HepG2 (cell line): ENCODE results near the gene RASSF4. TPM values are rescaled to one million over a fixed set of nuclear protein-coding genes. Genes with fewer than 3 reads are reported as not detected.

ENCODE experiments used
- BRD4 ChIP-seq: sonication (generic); formaldehyde crosslinking; IDR thresholded peaks from 2 replicates; pipeline ENCODE4 v1.4.0; 2020; ENCODE audit warnings: missing genetic modification reagents
- CERS6 ChIP-seq: sonication (generic); formaldehyde crosslinking; IDR thresholded peaks from 2 replicates; pipeline ENCODE4 v1.5.0; 2020; ENCODE audit warnings: missing genetic modification reagents
- E2F2 ChIP-seq: sonication (generic); formaldehyde crosslinking; IDR thresholded peaks from 2 replicates; pipeline ENCODE4 v1.4.0; 2020; ENCODE audit warnings: missing genetic modification reagents, borderline replicate concordance
- EED ChIP-seq: sonication (generic); formaldehyde crosslinking; IDR thresholded peaks from 2 replicates; pipeline ENCODE4 v1.5.0; 2020; ENCODE audit warnings: mild to moderate bottlenecking, missing genetic modification reagents
- FOXK1 ChIP-seq: sonication (generic); formaldehyde crosslinking; IDR thresholded peaks from 2 replicates; pipeline ENCODE4 v1.4.0; 2020; ENCODE audit warnings: low read depth, missing genetic modification reagents, borderline replicate concordance
- GPN1 ChIP-seq: sonication (generic); formaldehyde crosslinking; IDR thresholded peaks from 2 replicates; pipeline ENCODE4 v1.5.1; 2020; ENCODE audit warnings: missing genetic modification reagents, borderline replicate concordance
- GTF2F1 ChIP-seq: fragments of 150-350 bp; IDR thresholded peaks from 2 replicates; pipeline ENCODE4 v1.6.1; 2014; ENCODE audit warnings: low read length
- GZF1 ChIP-seq: sonication (generic); formaldehyde crosslinking; IDR thresholded peaks from 2 replicates; pipeline ENCODE4 v1.5.1; 2020; ENCODE audit warnings: mild to moderate bottlenecking, missing genetic modification reagents
- HNF4G ChIP-seq, 2 experiments: sonication (generic) in 1 of 2; formaldehyde crosslinking in 1 of 2; IDR thresholded peaks; 2 replicates each; pipeline versions ENCODE4 v1.4.0 to v1.6.1; 2011 to 2020; ENCODE audit warnings: borderline replicate concordance in 2 of 2, low read depth in 2 of 2, mild to moderate bottlenecking in 2 of 2, low read length in 1 of 2, missing genetic modification reagents in 1 of 2, moderate library complexity in 1 of 2
- HOXA9 ChIP-seq: sonication (generic); formaldehyde crosslinking; IDR thresholded peaks from 2 replicates; pipeline ENCODE4 v1.8.1; 2022; ENCODE audit warnings: missing genetic modification reagents, mild to moderate bottlenecking, moderate library complexity, borderline replicate concordance
- JARID2 ChIP-seq: sonication (generic); formaldehyde crosslinking; IDR thresholded peaks from 2 replicates; pipeline ENCODE4 v1.8.1; 2023; ENCODE audit warnings: missing genetic modification reagents, inconsistent platforms; ENCODE audit not compliant: insufficient replicate concordance
- MED8 ChIP-seq: sonication (generic); formaldehyde crosslinking; IDR thresholded peaks from 2 replicates; pipeline ENCODE4 v1.8.1; 2023; ENCODE audit warnings: mild to moderate bottlenecking, missing genetic modification reagents; ENCODE audit not compliant: insufficient replicate concordance
- MIER3 ChIP-seq: IDR thresholded peaks from 2 replicates; pipeline ENCODE4 v1.6.1; 2016; ENCODE audit warnings: missing compliant biosample characterization, borderline replicate concordance
- MXD4 ChIP-seq: IDR thresholded peaks from 2 replicates; pipeline ENCODE4 v1.6.1; 2016; ENCODE audit warnings: mild to moderate bottlenecking, missing biosample characterization, missing genetic modification reagents
- NCOA5 ChIP-seq: sonication (generic); formaldehyde crosslinking; IDR thresholded peaks from 2 replicates; pipeline ENCODE4 v1.4.0; 2020; ENCODE audit warnings: missing genetic modification reagents
- POLR2G ChIP-seq: fragments of 200-400 bp; formaldehyde crosslinking; IDR thresholded peaks from 2 replicates; pipeline ENCODE4 v1.6.1; 2018; ENCODE audit warnings: mild to moderate bottlenecking, low read depth, low read length, moderate library complexity
- SMAD9 ChIP-seq: sonication (generic); formaldehyde crosslinking; IDR thresholded peaks from 2 replicates; pipeline ENCODE4 v1.5.1; 2020; ENCODE audit warnings: mild to moderate bottlenecking, missing genetic modification reagents
- SMARCC2 ChIP-seq: fragments of 450-650 bp; IDR thresholded peaks from 2 replicates; pipeline ENCODE4 v1.6.1; 2017; ENCODE audit warnings: antibody characterized with exemption, mild to moderate bottlenecking
- SSRP1 ChIP-seq: IDR thresholded peaks from 2 replicates; pipeline ENCODE4 v1.6.1; 2016; ENCODE audit warnings: control low read depth
- TAF1 ChIP-seq: sonication (generic); formaldehyde crosslinking; IDR thresholded peaks from 2 replicates; pipeline ENCODE4 v1.4.0; 2020; ENCODE audit warnings: missing genetic modification reagents
- ZFAT ChIP-seq: sonication (generic); formaldehyde crosslinking; conservative IDR thresholded peaks from 2 replicates; pipeline ENCODE4 v1.8.1; 2023; ENCODE audit warnings: missing genetic modification reagents, inconsistent platforms
- ZFP37 ChIP-seq: sonication (generic); formaldehyde crosslinking; IDR thresholded peaks from 2 replicates; pipeline ENCODE4 v1.4.0; 2020; ENCODE audit warnings: missing genetic modification reagents, borderline replicate concordance
- ZNF282 ChIP-seq: fragments of 450-650 bp; IDR thresholded peaks from 2 replicates; pipeline ENCODE4 v1.6.1; 2018; ENCODE audit not compliant: partially characterized antibody
- ZNF367 ChIP-seq: sonication (generic); formaldehyde crosslinking; IDR thresholded peaks from 2 replicates; pipeline ENCODE4 v1.4.0; 2020; ENCODE audit warnings: missing genetic modification reagents, borderline replicate concordance
- ZNF503 ChIP-seq: sonication (generic); formaldehyde crosslinking; IDR thresholded peaks from 2 replicates; pipeline ENCODE4 v1.4.0; 2020; ENCODE audit warnings: missing genetic modification reagents
- ZNF550 ChIP-seq: sonication (generic); formaldehyde crosslinking; IDR thresholded peaks from 2 replicates; pipeline ENCODE4 v1.4.0; 2020; ENCODE audit warnings: mild to moderate bottlenecking, missing genetic modification reagents, borderline replicate concordance
- ZSCAN29 ChIP-seq: sonication (generic); formaldehyde crosslinking; conservative IDR thresholded peaks from 2 replicates; pipeline ENCODE4 v1.4.0; 2020; ENCODE audit warnings: mild to moderate bottlenecking, missing genetic modification reagents
- polyA plus RNA-seq, 8 experiments: library from polyadenylated mRNA; depleted of rRNA in 3 of 8; stranded (reverse) in 7 of 8; unstranded in 1 of 8; fragments of >200 nt; fragmentation: Illumina TruSeq in 4 of 8; extraction: Trizol in 4 of 8; gene quantifications; 2 replicates each; pipeline versions ENCODE4 v1.2.1 to v1.2.3, GENCODE V29; 2011 to 2016; ENCODE audit warnings: low read depth in 4 of 8, missing spikeins in 1 of 8, mixed read lengths in 1 of 8; ENCODE audit not compliant: insufficient read depth in 1 of 8
- total RNA-seq, 5 experiments: library from RNA; depleted of rRNA; stranded (reverse); fragments of >200 nt; fragmentation: Illumina TruSeq; extraction: Trizol; gene quantifications; 2 replicates each; pipeline ENCODE4 v1.2.3, GENCODE V29; 2016; ENCODE audit warnings: low read depth in 1 of 5

The RASSF4 gene
- total and polyA plus RNA-seq, 2 of the 13 experiments (the other 11 are each of a cell fraction or from before 2014, with no cell fraction given), result 34.0 to 51.7 TPM

GRCh38 chr10:44980309-44981171 lies 20.9 kb downstream of the RASSF4 start (continued):
- TF ChIP-seq ZFAT (CRISPR knock-in tag) (no peak), FOXK1 (CRISPR knock-in tag) (peak; percentile 66; the same call in 1 of the 2 replicates), POLR2G (peak; percentile 67), ZNF550 (CRISPR knock-in tag) (peak; percentile 81; the same call in 1 of the 2 replicates), BRD4 (0 out of 2 replicates have a peak, but pooled peaks have one; percentile 52), ZNF503 (CRISPR knock-in tag) (peak; percentile 90), MED8 (CRISPR knock-in tag) (peak; percentile 65), GTF2F1 (no peak), SMARCC2 (no peak), ZNF367 (CRISPR knock-in tag) (no peak), EED (CRISPR knock-in tag) (no peak), MIER3 (peak; percentile 88; the same call in 1 of the 2 replicates), CERS6 (CRISPR knock-in tag) (no peak), ZFP37 (CRISPR knock-in tag) (no peak), MXD4 (CRISPR knock-in tag) (0 out of 2 replicates have a peak, but pooled peaks have one; percentile 2), E2F2 (CRISPR knock-in tag) (no peak), GZF1 (no peak), TAF1 (CRISPR knock-in tag) (peak; percentile 50; the same call in 1 of the 2 replicates), ZSCAN29 (CRISPR knock-in tag) (peak; percentile 37; the same call in 1 of the 2 replicates), GPN1 (CRISPR knock-in tag) (no peak), ZNF282 (no peak), HOXA9 (CRISPR knock-in tag) (no peak), JARID2 (CRISPR knock-in tag) (peak; percentile 25), SMAD9 (CRISPR knock-in tag) (no peak), HNF4G (IDR thresholded peaks at IDR 0.05; ENCODE audit: borderline replicate concordance, low read depth, low read length) (peak; percentile 91), HNF4G (CRISPR knock-in tag; IDR thresholded peaks at IDR 0.05; ENCODE audit: borderline replicate concordance, low read depth) (peak; percentile 97), NCOA5 (no peak), SSRP1 (CRISPR knock-in tag) (no peak)
